ENCODE data around the gene TPSG1.

The TPSG1 gene

DNA sequence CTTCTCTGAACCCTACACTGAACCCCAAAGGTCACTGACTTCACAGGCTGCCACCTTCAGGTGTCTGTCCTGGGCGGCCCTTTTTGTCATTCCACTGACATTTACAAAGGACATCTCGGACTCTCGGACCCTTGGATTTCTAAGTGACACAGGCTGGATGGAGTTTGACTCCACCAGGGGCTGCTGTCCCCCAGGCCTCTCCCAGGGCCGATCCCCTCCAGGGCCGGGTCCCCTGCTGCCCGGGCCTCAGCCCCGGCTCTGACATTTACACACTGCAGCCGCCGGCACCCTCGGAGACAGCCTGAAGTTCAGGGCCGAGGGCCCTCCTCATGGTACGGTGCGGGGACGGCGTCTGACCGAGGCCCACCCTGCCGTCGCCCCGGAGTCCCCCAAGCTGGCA lies 48.0 kb downstream of the TPSG1 start:
- no peak for TF ChIP-seq CTCF (IDR thresholded peaks at IDR 0.05; ENCODE audit: insufficient read depth, missing control alignments)

GRCh38 chr16:1176280-1176897 lies 48.7 kb downstream of the TPSG1 start:
- TF ChIP-seq CTCF (IDR thresholded peaks at IDR 0.05; ENCODE audit: insufficient read depth, missing control alignments): no peak
- FAIRE-seq (no peak), DNase-seq (ENCODE audit: insufficient read length, low spot score) (no peak)

More for the DNA sequence above, 48.0 kb downstream of the TPSG1 start:
- DNase-seq (ENCODE audit: insufficient read length, low spot score) (no peak), FAIRE-seq (no peak)

DNA sequence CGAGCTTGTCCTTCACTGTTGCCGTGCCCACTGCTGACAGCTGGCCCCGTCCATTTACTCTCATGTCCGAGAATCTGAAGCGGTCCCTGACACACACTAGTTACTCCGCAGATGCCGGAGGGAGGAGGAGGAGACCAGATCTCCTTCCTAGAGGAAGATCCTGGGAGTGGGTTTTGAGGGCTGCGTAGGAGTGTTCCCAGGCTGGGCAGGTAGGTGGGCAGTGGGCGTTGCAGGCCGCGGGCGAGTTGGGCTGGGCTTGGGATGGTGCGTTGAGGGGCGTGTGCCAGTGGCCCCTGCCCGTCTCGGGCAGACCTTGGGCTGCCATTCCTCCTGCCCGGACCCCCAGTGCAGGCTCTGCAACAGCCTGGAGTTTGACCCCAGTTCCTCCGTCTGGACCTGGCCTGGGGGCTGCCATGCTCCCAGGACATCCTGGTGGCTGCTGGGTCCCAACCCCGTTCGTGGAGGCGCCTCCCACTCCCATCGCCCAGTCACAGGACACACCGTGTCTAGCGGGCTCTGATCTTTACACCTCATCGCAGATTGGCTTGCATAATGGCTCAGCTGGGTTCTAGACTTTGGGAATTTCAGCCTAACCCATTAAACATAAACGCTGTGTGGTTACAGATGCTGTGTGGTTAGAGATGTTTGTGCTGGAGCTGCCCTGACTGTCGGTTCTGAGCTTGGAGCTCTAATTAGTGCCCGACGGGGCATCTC lies 49.3 kb downstream of the TPSG1 start:
- TF ChIP-seq CTCF (IDR thresholded peaks at IDR 0.05; ENCODE audit: insufficient read depth, missing control alignments): no peak
- DNase-seq (ENCODE audit: insufficient read length, low spot score): no peak
- FAIRE-seq: no peak

GRCh38 chr16:1174477-1175357 lies 50.4 kb downstream of the TPSG1 start:
- no peak for TF ChIP-seq CTCF (IDR thresholded peaks at IDR 0.05; ENCODE audit: insufficient read depth, missing control alignments)
- DNase-seq (ENCODE audit: insufficient read length, low spot score) (no peak), FAIRE-seq (no peak)

DNA sequence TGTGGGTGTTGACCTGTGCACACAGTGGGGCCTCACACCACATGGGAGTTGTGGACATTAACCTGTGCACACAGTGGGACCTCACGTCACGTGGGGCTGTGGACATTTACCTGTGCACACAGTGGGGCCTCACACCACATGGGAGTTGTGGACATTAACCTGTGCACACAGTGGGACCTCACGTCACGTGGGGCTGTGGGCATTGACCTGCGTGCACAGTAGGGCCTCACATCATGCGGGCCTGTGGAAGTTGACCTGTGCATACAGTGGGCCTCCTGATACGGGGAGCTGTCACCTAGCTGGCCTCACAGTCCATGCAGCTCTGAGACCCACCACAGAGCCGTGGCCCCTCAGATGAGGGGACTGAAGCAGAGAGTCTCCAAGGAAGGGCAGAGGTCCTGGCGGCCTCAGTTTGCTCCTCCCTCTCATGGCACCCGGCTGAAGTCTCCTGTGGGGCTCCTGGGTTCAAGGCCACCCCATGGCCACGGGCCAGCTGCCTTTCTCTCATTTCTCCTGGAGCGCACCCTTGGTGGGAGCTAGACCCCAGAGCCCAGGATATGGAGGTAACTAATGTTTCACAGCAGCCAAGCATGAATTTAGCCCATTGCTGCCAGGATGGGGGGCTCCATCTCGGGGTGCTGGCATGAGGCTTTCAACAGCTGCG lies 51.1 kb downstream of the TPSG1 start:
- FAIRE-seq (no peak), DNase-seq (ENCODE audit: insufficient read length, low spot score) (no peak)
- no peak for TF ChIP-seq CTCF (IDR thresholded peaks at IDR 0.05; ENCODE audit: insufficient read depth, missing control alignments)

- TF ChIP-seq CTCF (IDR thresholded peaks at IDR 0.05; ENCODE audit: insufficient read depth, missing control alignments): no peak
- FAIRE-seq (no peak), DNase-seq (ENCODE audit: insufficient read length, low spot score) (no peak)
These were observed 52.4 kb downstream of the TPSG1 start for GRCh38 chr16:1172651-1173050.

All from D721Med (cell line).